HG03196 (cell line): ENCODE measurements around the gene TRAF3.
"Not testable (repeated sequence)": the region's sequence is repeated elsewhere in the genome, so short reads cannot be mapped to it uniquely, and the experiment has no call there.

Source experiments
- ATAC-seq: cut with Tn5 transposase; IDR thresholded peaks from one replicate; pipeline ENCODE4 v1.9.1; 2021; ENCODE audit not compliant: unreplicated experiment

TRAF3 gene

DNA sequence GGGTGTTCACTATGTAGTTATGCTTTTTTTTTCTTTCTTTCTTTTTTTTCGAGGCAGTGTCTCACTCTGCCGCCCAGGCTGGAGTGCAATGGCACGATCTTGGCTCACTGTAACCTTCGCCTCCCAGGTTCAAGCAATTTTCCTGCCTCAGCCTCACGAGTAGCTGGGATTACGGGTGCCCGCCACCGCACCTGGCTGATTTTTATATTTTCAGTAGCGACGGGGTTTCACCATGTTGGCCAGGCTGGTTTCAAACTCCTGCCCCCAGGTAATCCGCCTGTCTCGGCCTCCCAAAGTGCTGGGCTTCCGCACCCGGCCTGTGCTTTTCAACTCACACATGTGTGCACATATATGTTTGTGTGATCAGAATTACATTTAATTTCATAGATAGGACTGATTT is 106.3 kb downstream of the TRAF3 start:
- no peak for ATAC-seq

DNA sequence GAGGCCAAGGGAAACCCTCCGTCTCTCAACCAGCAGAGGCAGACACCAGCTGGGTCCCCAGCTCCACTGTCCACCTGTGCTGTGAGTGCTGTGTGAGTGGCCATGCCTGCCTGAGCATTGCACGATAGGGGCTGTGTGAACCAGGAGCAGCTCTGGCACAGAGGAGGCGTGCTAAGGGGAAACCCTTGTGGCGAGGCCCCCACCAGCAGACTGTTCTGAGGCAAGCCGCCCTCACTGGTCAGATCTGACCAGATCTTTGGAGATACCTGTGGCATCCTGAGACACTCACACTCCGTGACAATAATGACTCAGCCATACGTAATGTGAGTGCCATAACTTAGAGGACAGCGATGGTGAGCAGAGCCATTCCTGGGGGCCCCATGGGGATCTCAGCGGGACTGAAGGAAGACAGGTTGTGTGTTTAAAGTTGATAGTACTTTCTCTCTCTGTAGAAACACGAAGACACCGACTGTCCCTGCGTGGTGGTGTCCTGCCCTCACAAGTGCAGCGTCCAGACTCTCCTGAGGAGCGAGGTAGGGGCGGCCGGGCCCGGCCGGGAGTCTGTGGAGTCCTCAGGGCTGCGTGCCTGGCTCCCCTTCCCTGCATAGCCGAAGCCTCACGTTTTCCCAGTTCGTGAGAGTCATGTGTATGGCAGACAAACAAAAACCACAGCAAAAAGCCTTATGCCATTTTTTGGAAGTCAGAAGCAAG is 108.6 kb downstream of the TRAF3 start:
- ATAC-seq, result no peak

DNA sequence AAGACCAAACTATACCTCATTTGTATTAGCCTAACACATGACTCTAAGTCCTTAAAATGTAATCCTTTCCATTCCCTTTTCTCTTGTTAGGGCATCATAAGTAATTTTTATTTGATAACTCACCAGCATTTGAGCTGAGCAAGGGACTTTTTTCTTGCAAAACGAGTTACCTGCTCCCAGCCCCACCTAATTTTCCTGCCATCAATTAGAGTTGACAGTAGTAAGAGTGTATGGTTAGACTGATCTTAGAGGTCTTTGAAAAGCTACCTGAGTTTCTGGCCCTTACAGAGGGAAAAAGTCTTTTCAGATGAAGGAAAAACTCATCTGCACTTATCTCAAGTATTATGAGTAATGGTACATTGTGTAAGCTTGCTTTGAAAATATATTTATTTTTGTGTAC is 111.5 kb downstream of the TRAF3 start:
- no peak for ATAC-seq

DNA sequence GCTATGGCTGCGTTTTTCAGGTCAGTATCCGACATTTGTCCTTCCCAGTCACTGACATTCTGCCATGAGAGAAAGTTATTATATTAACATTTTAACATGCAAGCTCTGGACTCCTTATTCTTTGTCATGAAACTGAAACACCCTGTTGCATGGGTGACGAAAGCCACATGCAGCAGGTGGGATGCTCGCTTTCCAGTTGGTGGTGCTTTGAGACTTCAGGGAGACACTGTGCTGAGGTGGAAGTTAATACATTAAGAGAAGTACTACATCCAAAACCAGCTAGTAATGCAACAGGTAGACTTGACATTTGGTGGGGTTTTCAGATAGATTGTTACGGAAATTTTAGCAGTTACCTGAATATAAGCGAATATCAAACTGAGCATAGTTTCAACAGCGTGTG is 112.4 kb downstream of the TRAF3 start:
- ATAC-seq, result no peak

DNA sequence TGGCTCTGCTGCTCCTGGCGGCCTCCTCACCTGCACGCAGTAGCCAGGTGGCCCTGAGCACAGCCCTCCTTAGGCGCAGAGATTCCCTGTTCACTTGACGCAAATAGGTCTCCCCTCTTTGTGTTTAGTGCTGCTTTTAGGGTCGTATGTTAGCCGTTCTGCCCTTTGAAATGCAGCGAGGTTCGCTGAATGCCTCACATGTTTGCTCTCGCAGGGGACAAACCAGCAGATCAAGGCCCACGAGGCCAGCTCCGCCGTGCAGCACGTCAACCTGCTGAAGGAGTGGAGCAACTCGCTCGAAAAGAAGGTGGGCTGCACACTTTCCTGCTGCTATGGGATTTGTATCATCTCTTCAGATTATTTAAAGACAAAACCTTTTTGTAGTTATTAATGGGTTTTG is 113.9 kb downstream of the TRAF3 start:
- ATAC-seq, result no peak

DNA sequence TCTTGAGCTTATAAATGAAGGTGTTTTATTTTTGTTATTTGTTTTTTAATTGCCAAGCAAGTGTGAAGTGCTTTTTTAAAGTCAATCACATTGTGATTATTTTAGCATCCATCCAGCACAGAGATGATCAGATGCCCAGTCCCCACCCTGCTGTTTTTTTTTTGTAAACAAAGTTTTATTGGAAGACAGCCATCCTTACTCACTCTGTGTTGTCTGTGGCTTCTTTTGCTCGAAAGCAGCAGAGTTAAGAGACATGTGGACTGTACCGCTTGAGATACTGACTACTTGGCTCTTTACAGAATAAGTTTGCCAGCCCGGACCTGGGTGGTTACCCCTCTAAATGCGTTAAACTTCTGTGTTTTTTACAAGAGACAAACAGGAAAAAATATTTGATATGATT is 114.3 kb downstream of the TRAF3 start:
- no peak for ATAC-seq

DNA sequence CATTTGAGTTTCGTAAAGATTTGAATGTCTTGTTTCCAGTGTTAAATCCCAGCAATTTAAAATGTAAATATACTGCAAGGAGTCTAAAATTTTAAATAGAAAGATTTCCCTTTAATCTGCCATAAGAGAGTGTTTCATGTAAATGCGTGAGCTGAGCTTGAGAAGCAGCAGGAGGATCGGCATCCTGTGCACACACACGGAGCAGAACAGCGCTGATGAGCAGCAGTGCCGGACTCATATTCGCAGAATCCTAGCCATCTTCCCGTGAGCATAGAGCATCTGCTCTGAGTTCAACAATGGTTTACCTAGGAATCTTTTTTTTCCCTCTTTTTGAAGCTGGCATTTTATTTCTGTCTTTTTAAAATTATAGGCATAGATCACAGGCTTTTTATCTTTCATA is 115.4 kb downstream of the TRAF3 start:
- ATAC-seq, result no peak

DNA sequence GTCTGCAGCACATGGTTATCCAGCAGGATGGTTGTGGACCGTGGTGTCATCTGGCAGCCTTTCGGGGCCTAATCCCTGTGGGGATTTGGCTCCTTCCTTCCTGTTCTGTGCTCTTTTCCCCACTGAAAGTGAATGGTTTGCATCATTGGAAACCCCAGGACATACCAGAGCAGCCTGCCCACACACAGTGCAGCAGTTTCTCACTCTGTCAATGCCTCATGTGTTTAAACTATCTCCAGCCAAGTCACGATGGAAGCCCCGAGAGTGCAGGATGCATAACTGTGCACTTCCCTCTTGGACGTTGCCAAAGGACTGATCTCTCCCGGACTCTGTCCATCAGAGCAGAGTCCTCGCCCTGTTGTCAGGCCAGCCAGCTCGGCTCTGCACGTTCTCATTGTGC is 116.2 kb downstream of the TRAF3 start:
- ATAC-seq, result no peak

DNA sequence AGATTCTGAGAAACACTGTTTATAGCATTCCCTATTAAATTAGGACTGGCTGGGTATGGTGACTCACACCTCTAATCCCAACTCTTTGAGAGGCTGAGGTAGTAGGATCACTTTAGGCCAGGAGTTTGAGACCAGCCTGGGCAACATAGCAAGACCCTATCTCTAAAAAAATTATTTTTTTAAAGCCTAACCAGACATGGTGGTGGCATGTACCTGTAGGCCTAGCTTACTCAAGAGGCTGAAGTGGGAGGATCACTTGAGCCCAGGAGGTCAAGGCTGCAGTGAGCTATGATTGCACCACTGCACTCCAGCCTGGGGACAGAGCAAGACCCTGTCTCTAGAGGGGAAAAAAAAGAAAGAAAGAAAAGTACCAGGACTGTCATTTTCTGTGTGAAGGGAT is 119.5 kb downstream of the TRAF3 start:
- not testable (repeated sequence) for ATAC-seq

DNA sequence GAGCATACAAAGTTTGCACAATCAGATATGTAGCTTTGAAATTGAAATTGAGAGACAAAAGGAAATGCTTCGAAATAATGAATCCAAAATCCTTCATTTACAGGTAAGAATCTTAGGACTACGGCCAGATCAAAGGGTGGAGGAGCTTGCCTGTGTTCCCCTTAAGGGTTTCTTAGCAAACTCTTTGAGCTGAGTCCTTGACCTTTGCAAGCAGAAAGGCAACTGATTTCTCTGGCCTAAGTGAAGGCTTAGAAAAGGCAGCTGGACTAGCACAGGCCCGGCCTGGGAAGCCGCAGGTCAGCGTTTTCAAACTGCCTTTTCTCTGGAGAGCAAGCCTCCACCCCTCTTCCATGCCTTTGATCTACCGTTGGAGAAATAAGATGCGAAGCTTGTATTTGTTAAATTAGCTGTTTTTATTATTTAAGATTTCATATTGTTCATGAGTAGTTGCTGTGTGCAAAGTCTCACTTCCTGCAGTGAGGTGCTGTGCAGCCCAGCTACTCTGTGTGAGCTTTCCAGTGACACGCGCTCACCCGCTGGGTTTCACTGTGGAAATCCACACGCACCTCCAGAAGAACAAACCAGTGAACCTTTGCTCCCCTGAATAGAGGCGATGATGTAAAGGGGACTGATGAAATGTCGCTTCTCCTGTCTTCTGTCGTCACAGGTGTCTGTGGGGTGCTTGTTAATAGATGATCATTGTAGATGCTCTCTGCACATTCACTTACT is 120.2 kb downstream of the TRAF3 start:
- no peak for ATAC-seq

DNA sequence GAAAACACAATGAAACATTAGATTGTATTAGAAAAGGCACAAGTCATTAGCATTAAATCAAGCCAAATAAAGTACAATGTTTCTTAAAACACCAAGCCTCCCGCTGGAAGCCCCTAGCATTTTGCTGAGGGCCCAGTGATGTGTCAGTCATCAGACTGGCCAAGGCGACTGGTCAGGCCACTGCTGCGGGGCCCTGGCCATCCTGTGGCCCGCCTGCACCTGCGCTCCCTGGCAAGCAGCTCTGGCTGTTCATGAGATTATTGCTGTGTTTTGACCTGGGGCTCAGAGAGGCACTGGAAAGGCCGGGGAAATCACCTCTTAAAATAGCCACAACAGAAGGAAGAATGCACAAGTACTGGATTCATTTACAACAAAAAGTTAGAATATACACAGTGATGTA is 121.0 kb downstream of the TRAF3 start:
- ATAC-seq, result no peak

DNA sequence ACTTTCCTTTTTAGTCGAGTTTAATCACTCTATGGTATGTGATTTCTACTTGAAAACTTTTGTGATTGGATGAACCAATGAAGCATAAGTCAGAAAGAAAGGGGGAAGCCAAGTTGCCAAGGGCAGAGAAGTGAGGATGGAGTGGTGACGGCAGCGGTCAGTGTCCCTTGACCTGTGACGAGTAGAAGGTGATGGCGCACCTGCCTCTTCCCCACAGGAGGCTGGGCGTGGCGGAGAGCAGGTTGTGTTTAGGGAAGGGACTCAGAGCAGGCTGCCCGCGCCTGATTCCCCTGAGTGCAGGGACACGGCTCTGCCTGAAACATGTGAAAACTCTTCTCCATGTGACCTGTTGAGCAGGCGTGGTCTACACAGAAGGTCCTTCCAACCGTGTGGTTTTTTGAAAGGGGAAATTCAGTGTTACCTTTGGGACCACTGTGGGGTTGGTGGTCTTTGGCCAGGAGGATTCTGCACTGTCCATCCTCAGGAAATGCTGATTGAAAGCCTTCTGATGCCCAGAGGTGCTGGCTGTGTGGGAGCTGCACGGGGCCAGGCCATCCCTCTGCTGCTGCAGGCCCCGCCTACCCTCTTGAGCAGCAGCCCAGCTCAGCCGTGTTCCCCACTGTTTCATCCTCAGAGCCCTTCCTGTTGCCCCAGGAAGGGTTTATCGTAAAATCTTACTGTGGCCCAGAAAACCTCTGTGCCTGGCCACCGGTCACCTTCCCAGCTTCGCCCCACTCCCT is 121.7 kb downstream of the TRAF3 start:
- ATAC-seq, result no peak

DNA sequence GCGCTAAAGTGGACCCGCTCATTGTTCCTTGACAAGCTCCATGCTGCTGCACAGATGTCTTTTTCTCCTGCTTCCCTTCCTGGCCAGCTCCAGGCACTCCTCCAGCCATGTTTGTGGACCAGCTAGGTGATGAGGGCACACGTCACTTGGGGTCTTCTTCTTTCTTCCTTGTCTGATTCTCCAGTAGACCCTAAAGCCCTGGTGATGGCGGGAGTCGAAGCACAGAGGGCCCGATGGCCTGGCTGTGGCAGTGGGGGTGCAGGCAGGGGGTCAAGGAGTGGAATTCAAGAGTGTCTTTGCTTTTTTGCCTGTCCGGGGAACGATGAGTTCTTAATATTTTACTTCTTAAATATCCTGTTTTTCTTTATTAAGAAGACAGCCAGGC is 122.3 kb downstream of the TRAF3 start:
- no peak for ATAC-seq

DNA sequence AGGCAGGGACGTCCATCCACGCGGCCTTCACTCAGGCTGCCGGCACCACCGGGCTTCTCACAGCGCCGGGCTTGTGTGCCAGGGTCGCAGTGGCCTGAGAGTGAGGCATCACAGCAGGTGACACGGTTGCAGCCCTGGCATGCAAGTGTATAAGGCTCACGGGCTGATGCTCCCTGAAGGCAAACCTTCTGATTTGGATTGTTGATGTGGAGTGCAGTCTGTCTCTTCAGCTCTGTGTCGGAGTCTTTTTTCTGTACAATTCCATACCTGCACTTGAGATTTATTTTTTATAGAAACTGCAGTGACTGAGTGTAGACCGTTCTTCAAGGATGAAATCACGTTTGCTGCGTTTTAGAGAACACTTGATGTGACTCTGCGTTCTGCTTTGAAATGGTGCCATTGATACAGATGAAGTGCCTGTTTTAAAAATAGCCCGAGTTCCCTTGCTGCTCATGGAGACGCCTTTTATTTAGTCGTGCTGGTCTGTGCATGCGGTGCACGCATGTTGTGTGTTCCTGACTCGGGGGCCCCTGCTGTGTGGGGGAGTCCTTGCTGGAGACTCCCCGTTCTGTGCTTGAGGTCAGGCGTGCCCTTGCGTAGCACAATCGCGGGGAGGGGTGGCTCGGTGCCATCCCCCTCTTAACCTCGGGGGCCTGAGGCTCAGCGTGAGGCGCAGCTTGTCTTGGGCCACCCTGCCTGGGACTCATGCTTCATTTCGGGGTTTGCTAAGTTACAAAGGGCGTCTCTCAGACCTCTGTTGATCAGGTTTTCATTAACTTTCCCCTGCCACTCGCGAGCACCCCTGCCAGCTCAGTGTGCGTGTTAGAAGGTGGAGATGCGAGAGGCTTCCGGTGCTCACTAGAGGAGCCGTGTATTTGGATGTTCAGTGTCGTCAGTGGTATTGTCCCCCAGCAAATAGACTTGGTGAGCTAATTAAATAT is 123.7 kb downstream of the TRAF3 start:
- ATAC-seq, result peak; percentile 51

DNA sequence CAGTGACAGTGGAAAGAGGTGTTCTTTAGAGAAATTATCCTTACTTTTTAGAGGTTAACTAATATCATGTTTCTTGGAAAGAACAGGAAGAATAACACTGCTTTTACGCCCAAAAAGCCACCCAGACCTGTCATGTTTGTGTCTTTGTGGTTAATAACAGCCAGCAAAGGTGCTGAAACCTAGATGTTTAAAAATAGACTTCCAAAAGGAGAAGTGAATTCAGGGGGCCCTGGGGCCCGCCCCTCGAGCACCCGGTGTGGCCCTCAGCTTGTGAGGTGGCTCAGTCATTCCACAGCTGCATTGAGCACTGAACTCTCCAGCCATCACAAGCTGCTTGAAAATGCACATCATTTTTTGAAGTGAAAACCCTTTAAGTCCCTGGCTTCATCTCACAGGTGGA is 124.4 kb downstream of the TRAF3 start:
- ATAC-seq, result peak; percentile 48

DNA sequence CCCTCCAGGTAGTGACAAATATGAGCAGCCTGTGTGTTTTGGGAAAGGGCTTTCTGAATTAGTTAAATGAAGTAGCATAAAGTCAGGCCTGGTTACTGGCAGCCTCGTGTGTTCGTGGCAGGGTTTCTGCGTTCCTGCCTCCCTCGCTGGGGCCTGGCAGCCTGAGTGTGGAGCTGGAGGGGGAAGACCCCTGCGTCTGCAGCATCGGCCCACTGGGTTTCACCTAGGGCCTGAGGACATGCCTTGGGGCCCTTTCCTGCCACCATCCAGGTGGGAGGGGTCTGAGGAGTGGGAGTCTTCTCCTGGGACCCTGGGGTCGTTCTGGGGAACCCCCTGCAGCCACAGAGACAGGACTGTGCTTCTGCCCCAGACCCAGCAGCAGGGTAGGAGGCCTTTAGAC is 124.8 kb downstream of the TRAF3 start:
- ATAC-seq, result no peak

DNA sequence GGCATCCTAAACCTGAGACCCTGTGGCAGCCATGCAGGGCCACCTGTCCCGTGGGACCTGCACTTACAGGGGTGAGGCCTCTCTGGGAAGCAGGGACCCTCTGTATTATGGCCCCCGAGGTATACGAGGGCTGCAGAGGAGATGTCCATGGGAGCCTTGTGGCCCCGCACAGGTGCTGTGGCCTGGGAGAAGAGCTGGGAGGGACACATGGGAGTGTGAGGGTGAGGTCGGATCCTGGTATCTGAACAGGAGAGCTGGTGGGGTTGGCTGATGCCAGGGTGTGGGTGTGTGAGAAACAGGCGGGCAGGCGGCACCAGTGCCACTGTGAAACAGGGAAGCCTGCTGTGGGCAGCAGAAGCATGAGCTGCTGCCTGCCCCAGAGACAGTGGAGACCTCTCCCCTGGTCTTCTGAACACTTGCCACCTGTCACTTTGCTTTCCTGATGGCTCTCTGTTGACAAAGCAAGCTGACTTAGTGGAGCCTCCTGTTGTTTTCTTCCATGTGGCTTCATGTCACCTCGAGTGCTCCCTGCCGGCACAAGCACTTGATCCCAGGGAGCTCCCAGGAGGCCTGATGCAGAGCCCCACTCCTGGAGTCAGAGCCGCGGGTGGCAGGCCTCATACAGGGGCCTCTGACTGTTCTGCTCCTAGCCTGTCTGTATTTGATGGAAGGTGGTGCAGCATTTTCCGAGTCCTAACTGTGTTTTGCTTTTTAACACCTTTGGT is 125.4 kb downstream of the TRAF3 start:
- no peak for ATAC-seq

DNA sequence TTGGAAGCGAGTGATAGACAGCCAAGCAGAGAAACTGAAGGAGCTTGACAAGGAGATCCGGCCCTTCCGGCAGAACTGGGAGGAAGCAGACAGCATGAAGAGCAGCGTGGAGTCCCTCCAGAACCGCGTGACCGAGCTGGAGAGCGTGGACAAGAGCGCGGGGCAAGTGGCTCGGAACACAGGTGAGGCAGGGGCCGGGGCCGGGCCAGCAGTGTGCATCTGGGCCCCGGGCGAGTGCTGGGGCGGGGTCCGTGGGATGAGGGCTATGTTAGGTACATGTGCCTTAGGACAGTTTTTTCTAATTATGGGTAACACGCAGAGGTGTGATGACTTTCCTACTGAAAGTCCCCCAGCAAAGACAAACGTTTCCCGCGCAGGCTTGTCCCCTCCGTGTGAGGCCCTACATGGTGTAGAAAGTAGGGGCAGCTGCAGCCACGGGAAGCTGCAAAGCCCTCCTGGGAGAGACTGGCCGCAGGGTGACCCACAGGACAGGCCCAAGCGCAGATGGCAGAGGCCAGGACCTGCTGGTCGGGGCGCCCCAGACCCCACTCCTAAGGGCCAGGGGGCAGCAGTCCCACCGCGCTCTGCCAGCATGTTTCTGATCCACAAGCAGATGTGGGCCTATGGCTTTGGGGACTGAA is 126.1 kb downstream of the TRAF3 start:
- no peak for ATAC-seq

DNA sequence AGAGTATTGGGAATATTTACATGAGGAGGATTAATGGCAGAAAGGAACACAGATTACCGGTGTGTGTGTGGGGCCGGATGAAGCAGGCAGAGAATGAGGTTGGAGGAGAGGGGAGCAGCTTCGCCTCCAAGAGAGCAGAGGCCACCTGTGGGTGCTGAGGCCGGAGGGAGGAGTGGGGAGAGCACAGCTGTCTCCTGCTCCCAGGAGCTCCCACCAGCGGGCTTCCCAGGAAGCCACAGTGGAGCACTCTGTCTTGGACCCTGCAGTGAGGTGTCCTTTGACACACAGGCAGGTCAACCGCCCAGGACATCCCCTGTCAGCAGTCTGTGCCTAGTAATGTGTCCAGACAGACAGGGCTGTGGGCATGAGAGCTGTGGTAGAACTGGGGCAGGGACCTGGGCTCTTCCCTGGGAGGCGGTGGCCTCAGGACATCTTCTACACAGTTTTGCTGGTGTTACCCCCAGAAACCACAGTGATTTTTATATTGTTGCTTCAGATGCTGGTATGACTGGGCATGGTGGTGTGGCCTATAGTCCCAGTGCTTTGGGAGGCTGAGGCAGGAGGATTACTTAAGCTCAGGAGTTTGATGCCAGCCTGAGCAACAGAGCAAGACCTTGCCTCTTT is 126.8 kb downstream of the TRAF3 start:
- no peak for ATAC-seq
